Stimulated activated CD4-positive, alpha-beta T cell treated with anti-CD3 and anti-CD28 coated beads, Interleukin-15, amount 100 ng/mL, for 24 hours (primary cell): ENCODE measurements around the gene BPIFB2.
"Not testable (repeated sequence)": the region's sequence is repeated elsewhere in the genome, so short reads cannot be mapped to it uniquely, and the experiment has no call there.

Experiments used
- DNase-seq: peaks from one replicate; pipeline ENCODE4 v3.0.0-alpha.2; 2020

BPIFB2 gene, protein sequence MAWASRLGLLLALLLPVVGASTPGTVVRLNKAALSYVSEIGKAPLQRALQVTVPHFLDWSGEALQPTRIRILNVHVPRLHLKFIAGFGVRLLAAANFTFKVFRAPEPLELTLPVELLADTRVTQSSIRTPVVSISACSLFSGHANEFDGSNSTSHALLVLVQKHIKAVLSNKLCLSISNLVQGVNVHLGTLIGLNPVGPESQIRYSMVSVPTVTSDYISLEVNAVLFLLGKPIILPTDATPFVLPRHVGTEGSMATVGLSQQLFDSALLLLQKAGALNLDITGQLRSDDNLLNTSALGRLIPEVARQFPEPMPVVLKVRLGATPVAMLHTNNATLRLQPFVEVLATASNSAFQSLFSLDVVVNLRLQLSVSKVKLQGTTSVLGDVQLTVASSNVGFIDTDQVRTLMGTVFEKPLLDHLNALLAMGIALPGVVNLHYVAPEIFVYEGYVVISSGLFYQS

GRCh38 chr20:33007376-33008335, at the start of gene BPIFB2:
BPIFB2 (plus strand) TSS chr20:33007704; CDS start chr20:33008575, 871 bp downstream.
- no peak for DNase-seq

DNA sequence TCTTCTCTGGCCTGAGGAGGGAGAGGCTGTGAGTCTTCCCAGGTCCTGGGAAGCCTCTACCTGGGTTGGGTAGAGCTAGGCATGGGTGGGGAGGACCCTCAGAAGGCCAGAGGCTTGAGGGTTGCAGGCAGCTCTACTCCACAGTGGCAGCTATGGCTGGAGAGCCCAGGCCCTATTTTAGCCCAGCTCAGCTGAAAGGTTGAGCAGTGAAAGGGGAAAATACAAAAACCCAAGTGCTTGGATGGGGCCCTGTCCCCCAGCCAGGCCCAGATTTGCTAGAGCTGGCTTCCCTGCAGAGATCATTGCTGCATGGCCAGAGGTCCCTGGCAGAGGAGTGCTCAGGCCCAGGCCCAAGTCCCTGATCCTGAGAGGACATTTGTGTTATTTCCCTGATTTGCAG, 48.9 kb upstream of the BPIFB2 start:
- DNase-seq, result no peak

GRCh38 chr20:32959351-32960221, 47.9 kb upstream of the BPIFB2 start:
- no peak for DNase-seq

DNA sequence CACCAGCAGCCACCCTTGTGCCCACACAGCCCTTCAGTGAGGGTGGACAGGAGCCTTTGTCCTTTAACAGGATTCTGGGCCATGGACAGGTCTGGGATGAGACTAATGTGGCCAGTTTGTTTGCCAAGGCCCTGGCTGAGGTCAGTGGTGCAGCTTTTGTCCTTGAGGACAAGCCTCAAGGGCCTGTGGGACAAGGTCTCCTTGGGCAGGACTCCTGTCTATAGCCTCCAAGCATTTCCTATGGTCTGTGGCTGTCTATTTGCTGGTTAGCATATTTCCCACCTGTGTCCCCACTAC, 47.3 kb upstream of the BPIFB2 start:
- no peak for DNase-seq

DNA sequence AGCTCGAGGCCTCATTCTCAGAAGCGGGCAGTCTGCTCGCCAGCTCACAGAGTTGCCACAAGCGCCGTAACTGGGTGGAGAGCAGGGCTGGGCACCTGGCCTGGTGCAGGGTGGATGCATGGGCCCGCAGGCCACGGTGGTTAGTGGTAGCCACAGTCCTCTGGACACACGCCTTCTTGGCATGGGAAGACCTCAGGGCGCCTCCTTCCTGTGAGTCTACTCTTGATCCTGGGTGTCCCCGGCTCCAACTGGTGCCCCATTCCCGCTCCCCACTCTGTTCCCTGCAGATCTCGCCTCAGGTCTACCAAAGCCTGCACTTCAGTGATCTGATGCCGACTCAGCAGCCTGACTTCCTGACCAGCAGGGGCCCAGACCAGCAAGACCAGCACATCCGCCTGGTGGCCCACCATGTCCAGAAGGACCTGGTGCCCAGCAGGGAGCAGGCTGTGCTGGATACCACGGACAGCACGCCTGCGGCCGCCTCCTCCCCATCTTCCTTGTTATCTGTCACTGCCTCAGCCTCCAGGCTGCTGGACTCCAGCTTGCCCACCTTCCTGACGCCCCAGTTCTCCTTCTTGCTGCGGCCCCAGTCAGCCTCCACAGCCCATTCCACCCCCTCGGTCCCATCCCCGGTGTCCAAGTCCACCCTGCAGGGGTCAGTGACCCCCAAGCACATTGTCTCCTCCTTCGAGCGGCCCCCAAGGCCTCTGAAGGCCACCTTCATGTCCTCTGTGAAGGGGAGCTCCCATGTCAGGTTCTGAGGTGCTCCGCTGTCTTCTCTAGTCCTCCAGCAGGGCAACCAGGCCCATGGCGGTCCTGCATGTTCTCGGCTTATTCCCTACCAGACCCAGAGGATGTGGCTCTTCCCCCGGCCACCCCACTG, 46.4 kb upstream of the BPIFB2 start:
- DNase-seq, result no peak

- no peak for DNase-seq
Measured at GRCh38 chr20:32962053-32962452, 45.5 kb upstream of the BPIFB2 start.

DNA sequence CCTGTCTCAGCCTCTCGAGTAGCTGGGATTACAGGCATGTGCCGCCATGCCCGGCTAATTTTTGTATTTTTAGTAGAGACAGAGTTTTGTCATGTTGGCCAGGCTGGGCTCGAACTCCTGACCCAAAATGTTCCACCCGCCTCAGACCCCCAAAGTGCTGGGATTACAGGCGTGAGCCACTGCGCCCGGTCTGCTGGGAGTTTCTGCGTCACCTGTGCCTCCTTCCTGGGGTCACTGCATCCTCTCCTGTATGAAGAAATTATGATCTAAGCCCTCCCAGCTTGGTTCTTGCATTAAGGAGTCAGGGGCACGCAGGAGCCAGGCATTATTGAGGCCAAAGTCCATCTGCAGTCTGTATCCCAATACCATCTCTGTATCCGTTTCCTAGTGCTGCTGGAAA, 44.9 kb upstream of the BPIFB2 start:
- DNase-seq, result not testable (repeated sequence)

DNA sequence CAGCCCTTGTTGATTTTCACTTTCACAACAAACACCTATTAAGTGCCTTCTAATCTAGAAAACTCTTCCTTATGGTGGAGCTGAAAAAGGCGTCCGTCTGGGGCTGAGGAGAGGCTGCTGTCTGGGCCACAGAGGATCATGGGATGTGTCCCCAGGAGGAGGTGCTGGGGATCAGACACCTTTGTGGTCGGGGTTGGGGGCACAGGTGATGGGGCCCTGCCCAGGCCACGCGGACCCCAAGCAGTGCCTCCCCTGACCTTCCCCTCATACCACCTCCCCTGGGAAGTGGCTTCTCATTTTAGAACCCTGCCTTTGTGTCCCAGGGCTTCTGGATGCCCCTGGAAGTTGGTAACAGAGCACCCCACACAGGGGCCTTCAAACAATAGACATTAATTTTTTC, 44.3 kb upstream of the BPIFB2 start:
- DNase-seq, result no peak

- DNase-seq, result no peak
Measured at GRCh38 chr20:32964575-32964974, 42.9 kb upstream of the BPIFB2 start.

DNA sequence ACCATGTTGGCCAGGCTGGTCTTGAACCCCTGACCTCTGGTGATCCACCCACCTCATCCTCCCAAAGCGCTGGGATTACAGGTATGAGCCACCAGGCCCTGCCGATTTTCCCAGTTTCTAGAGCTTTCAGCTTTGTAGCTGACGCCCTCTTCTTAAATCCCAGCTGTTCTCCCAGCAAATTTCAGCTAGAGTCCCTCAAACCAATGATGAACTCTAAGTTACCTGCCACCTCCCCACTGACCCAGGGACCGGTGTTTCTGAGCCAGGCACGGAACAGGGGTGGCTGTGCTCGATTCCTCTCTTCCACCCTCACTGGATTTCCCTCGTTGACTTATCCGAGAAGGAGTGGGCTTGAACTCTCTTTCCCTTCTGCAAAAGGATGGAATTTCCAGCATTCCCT, 42.4 kb upstream of the BPIFB2 start:
- no peak for DNase-seq

GRCh38 chr20:32965581-32966373, 41.7 kb upstream of the BPIFB2 start:
- DNase-seq, result peak; percentile 36

GRCh38 chr20:32966382-32966781, 41.1 kb upstream of the BPIFB2 start:
- no peak for DNase-seq

- peak; percentile 64 for DNase-seq
Measured at GRCh38 chr20:32966881-32967781, 40.4 kb upstream of the BPIFB2 start.

DNA sequence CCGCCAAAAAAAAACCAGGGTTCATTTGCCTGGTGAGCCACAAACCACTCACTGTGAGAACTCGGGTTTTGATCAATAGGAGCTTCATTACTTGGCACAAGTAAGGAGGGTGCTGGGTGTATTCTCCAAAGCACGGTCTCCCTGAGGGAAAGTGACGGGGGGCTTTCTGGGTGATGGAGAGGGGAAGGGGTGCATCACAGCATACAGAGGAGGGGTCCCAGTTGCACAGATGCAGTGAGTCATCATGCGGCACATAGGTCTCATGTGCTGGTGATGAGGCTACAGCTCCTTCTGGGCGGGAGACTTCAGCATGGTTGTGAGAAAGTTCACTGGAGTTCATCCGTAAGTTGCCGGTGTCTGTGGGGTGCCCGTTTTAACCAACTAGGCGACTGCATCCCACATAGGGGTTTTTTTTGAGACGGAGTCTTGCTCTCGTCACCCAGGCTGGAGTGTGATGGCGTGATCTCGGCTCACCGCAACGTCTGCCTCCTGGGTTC, 39.5 kb upstream of the BPIFB2 start:
- peak; percentile 63 for DNase-seq

DNA sequence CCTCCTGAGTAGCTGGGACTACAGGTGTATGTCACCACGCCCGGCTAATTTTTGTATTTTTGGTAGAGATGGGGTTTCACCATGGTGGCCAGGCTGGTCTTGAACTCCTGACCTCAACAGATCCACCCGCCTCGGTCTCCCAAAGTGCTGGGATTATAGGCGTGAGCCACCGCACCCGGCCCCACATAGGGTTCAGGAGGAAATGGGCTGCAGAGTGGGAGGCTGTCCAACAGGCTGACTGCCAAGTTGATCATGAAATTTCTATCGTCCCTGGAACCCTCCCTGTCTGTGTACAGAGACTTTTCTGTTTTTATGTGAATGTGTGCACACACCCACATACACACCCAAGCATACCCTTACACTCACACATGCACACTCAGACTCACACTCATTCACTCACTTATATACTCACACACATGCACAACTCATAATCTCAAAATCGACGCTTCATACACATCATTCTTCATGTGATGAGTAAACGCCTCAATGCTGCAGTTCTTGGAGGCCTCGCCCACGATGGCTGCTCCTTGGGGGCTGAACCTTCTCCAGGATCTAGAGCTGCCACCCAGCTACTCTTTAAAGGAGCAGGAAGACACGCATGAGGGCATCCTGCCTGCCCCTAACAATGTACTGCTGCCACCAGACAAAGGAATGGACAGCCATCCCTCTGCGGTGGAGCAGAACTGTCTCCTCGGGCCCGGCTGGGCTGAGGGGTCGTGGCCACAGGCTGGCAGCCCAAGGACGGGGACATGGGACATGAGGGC, 38.8 kb upstream of the BPIFB2 start:
- peak; percentile 64 for DNase-seq

DNA sequence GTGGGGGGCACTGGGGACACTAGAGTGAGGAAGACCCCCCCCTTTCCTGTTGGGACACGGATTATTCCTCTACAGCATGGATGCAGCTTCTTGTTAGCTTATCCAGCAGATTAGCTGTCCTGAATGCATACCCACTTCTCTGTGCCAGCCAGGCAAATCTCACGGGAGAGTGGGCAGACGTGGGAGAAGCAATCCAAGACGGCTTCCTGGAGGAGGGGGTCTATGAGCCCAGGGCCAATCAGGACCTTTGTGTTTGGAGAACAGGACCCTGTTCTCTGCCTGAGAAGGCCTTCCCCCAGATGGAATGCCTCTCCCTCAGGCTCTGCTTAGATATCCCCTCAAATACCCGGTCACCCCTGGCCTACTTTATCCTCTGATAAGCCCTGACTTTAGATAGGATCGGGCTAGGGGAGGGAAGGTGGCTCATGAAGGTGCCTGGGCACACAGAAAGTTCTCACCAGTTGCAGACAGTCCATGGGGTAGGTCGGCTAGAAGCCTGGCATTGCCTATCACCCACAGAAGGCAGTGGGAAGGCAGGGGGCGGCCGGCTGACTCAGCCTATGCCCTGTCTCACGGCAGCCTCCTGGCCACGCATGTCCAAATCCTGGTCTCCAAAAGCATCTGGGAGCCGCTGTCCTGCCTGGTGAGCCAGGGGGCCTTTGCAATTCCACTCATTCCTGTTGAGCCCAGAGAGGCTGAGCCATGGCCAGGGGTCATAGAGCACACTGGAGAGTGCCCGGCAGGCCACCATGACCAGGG, 38.0 kb upstream of the BPIFB2 start:
- DNase-seq, result no peak

GRCh38 chr20:32970115-32970972, 37.2 kb upstream of the BPIFB2 start:
- DNase-seq, result no peak
